HG03469 (cell line): ENCODE data around the gene FRMD3.

Experiments used
- ATAC-seq: cut with Tn5 transposase; IDR thresholded peaks from one replicate; pipeline ENCODE4 v1.9.1; 2021; ENCODE audit warnings: mild to moderate bottlenecking, moderate library complexity, moderate number of reproducible peaks; ENCODE audit not compliant: unreplicated experiment

The FRMD3 gene

DNA sequence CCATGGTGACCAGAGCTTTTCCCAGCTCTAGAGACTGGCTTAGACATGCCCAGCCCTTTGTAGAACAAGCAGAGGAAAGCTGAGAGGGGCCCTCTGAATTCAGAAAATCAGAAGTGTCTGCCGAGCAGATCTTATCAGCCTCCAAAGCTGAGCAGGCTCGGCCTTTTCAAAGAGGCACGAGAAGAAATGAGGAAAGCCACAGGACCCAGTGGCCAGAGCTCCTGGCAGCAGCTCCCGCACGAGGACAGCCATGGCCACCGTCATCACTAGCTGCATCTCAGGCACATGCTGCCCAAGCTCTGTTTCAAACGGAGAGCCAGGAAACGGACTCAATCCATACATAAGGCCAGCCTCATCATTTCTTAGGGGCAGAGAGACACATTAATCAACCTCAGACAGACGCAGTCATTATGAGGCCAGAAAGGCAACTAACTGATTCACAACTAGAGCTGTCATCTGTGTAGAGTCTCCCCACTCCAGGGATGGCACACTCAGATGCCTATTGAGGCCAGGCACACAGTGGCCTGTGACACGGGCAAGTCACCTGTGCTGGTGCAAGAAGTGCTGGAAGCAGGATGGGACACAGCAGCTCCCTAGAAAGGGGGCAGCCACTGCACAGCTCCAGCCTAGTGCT lies 194.7 kb downstream of the FRMD3 start:
- ATAC-seq = no peak

- ATAC-seq = no peak
These were observed 195.5 kb downstream of the FRMD3 start for GRCh38 chr9:83342731-83343130.

- ATAC-seq = no peak
These were observed 196.2 kb downstream of the FRMD3 start for GRCh38 chr9:83342006-83342405.

GRCh38 chr9:83340451-83340850 lies 197.8 kb downstream of the FRMD3 start:
- no peak for ATAC-seq

DNA sequence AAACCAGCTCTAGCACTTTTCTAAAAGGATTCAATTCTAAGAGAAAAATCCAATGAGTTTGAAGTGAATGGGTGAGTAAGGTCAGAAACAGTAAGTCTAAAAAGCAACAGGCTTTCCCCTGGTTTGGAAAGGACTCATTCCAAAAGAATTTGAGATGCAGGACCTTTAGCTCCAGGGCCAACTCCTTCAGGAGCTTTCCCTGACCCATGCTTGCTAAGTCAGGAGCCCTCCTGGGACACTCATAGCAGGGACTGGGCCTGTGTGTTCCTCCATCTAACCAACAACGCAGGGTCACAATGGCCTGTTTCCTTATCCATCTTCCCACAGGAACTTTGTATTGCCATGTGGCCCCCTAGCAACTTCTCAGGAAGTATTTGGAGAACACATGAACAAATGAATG lies 198.8 kb downstream of the FRMD3 start:
- no peak for ATAC-seq

DNA sequence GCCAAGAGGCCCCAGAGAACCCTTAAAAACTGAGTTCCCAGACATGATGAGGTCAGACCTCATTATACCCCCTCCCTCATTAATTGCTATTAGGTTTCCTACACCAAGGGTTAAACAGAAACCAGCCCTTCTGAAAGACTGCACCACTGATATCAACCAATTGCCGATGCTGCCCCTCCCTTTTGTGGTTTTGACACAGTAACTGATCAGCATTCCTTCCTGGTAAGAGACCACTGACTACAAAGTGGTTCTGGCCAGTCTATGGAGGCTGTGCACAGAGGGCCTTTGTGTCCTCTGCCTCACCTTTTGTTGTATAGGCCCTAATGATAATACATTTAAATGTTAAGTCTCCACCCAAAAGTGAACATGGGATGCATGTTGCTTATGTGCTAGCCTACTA lies 201.5 kb downstream of the FRMD3 start:
- no peak for ATAC-seq

DNA sequence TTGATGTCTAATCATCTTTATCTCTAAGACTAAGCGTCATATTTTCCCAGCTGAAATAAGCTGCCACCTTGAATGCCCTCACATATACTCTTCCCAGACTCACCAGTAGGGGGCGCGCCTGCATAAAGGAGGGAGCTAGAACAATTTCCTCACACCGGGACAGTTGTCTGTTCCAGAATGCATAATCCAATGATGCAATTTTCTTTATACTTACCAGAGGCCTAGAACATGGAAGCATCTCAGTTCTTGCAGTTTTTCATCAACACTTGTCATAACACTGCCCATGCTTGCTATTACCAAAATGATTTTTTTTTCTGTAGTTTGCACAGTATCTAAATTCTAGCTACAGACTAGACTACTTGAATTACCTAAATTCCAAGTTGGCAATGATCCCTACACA lies 203.9 kb downstream of the FRMD3 start:
- no peak for ATAC-seq

GRCh38 chr9:83330207-83331196 lies 207.7 kb downstream of the FRMD3 start:
- no peak for ATAC-seq

DNA sequence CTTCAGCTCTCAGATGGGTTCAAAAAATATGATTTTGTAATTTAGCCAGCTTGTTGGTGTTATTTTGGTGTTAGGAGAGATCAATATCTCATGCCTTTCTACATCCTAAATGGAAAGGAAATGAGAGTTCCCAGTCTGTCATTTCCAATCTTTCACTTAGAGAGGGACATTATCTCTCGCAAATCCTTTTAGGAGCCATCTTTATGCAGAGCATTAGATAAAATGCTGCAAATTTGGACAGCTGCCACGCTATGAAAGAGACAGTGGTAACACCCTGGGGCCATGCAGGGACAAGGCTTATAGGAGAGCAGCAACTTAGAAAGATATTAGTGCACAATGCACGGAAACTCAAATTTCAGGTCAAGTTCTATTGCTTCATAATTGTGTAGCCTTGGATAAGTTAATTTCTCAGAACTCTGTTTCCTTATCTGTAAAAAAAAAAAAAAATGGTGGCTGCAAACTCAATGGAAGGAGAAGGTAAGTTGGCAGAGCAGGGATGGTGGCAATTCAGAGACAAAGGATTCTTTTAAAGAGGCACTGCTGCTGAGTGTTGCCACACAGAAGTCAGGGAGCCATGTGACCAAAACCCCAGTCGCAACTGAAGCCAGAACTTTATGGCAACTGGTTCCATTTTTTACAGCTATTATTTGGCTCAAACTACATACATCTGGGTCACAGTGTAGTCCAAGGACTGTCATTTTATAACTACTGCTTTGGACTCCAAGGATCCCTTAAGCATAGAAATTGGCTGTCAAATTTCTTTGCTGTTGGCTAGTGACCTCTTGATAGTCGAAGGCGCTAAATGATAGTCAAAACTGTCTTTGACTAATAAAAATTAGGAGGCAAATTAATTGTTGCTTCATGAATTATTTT lies 210.2 kb downstream of the FRMD3 start:
- no peak for ATAC-seq

DNA sequence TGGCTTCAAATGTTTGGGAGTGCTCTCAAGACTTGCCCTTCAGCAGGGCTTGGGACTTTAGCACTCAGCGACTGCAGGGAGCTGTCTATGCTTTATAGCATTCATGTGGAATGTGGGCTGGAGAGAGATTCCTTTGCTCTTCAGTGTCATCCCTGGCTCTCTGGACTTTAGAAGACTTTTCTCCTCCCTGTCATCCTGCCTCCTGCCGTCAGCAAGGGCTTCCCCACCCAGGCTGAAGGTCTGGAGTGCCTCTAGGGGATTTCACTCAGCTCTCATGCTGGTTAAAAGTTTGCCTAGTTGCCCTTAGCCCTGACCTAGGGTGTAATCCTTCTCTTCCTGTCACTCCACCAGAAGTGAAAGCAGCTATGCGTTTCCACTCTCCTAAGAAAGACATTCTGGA lies 210.9 kb downstream of the FRMD3 start:
- no peak for ATAC-seq

DNA sequence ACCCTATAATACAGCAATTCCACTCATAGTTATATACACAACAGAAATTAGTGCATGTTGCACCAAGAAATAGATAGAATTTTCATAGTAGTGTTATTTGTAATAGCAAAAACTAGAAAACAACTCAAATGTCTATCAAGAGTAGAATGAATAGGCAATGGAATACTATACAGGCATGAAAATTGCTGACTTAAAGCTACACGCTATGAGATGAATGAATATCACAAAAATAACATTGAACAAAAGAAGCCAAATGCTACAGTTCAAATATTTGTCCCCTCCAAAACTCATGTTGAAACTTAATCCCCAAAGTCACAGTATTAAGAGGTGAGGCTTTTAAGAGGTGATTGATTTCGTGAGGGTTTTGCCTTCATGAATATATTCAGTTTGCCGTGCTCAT lies 215.1 kb downstream of the FRMD3 start:
- no peak for ATAC-seq

DNA sequence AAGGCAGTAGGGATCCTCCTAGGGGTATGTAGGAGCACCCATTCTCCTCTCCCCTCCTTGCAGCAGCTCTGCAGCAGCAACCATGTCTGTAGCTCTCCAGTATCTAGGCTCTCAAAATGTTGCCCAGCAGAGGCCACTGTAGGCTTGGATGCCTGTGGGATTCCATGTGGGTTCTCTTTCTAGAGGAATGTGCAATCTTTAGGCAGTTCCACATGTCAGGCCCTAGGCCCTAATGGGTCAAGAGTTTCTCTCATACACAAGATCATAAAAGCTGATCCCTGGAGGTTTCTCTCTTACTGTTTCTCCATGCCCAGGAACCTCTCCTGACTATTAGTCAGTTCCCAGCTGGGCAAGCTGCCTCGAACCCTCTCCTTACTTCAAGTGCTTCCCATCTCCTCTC lies 215.8 kb downstream of the FRMD3 start:
- ATAC-seq = no peak

GRCh38 chr9:83317244-83317643 lies 221.0 kb downstream of the FRMD3 start:
- no peak for ATAC-seq

GRCh38 chr9:83315649-83316048 lies 222.6 kb downstream of the FRMD3 start:
- no peak for ATAC-seq

- ATAC-seq = no peak
These were observed 224.4 kb downstream of the FRMD3 start for GRCh38 chr9:83313781-83314180.

- ATAC-seq = no peak
These were observed 225.7 kb downstream of the FRMD3 start for GRCh38 chr9:83312537-83312936.

DNA sequence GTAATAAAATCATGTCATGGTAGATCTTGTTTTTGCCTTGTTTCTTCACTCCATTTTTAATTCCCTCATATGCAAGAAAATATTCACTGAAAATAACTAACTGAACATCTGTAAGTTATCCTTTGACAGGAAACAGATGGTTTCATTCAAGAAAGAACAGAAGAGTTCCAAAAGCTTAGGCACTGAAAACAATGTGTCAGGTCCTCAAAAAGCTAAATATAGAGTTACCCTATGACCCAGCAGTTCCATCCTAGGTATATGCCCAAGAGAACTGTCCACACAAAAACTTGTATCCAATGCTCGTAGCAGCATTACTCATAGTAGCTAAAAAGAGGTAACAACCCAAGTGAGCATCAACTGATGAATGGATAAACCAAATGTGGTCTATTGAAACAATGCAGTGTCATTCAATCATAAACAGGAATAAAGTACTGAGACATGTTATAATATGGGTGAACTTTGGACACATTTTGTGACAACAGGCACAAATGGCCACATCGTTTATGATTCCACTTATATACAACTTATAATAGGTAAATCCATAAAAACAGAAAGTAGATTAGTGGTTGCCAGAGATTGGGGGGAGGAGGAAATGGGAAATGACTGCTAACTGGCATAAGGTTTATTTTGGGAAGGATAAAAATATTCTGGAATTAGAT lies 231.0 kb downstream of the FRMD3 start:
- ATAC-seq = no peak

GRCh38 chr9:83304686-83305085 lies 233.5 kb downstream of the FRMD3 start:
- ATAC-seq = no peak

GRCh38 chr9:83299571-83299970 lies 238.6 kb downstream of the FRMD3 start:
- ATAC-seq = no peak

DNA sequence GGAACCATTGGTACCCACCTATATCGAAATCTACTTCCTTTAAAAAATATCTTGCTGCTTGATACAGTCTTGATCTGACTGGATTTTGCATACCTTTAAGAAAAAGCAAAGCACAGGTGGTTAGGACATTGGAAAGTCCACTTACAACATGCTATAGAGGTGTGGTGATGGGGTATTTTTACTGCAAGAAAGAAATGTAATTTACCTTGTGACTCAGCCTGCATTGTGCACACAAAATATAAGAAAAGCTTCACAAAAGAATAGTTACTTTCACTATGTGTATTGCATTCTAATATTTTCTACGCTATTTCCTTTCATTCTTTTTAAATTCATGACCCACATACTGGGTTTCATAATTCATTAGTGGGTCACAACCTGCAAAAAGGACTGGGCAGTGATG lies 239.1 kb downstream of the FRMD3 start:
- no peak for ATAC-seq

GRCh38 chr9:83296123-83296522 lies 242.1 kb downstream of the FRMD3 start:
- peak; percentile 84 for ATAC-seq
